GM19468 (cell line): Measurements from ENCODE around the gene TAF5.
"Not testable (repeated sequence)": the region's sequence is repeated elsewhere in the genome, so short reads cannot be mapped to it uniquely, and the experiment has no call there.

Experiments
- ATAC-seq: cut with Tn5 transposase; IDR thresholded peaks from one replicate; pipeline ENCODE4 v1.9.1; 2021; ENCODE audit warnings: mild to moderate bottlenecking, moderate library complexity, moderate number of reproducible peaks; ENCODE audit not compliant: unreplicated experiment; ENCODE audit errors: extremely low read depth

The TAF5 gene

DNA sequence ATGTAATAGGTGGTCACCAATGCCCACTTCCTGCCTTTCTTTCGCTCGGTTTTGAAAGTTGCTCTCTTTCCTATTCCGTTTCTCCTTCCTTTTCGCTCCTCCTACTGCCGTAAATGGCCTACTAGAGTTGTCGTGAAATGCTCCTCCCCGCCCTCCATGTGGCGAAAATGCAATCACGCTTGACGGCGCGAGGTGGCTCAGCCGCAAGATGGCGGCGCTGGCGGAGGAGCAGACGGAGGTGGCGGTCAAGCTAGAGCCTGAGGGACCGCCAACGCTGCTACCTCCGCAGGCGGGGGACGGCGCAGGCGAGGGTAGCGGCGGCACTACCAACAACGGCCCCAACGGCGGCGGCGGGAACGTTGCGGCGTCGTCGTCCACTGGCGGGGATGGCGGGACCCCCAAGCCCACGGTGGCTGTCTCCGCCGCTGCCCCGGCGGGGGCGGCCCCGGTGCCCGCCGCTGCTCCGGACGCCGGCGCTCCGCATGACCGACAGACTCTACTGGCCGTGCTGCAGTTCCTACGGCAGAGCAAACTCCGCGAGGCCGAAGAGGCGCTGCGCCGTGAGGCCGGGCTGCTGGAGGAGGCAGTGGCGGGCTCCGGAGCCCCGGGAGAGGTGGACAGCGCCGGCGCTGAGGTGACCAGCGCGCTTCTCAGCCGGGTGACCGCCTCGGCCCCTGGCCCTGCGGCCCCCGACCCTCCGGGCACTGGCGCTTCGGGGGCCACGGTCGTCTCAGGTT lies at the start of gene TAF5:
TAF5 (plus strand) TSS at position 195 of the 737 bp plus-strand sequence; CDS start at position 209, 14 bp downstream.
- ATAC-seq = peak; percentile 19

DNA sequence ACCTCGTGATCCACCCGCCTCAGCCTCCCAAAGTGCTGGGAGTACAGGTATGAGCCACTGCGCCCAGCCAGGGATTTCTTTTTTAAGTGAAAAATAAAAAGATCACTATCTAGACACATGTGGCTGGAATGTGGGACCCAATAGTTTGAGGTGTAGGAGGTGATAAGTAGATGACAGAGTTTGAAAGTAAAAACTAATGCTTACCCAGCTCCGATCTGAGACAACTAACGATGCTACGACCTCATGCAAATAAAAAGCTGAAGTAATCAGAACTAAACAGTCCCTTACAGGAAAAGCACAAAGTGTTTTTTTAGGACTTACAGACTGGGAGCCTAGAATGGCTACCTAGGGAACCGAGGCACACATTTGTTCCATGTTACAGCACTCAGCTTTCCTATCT lies 39.9 kb upstream of the TAF5 start:
- no peak for ATAC-seq

DNA sequence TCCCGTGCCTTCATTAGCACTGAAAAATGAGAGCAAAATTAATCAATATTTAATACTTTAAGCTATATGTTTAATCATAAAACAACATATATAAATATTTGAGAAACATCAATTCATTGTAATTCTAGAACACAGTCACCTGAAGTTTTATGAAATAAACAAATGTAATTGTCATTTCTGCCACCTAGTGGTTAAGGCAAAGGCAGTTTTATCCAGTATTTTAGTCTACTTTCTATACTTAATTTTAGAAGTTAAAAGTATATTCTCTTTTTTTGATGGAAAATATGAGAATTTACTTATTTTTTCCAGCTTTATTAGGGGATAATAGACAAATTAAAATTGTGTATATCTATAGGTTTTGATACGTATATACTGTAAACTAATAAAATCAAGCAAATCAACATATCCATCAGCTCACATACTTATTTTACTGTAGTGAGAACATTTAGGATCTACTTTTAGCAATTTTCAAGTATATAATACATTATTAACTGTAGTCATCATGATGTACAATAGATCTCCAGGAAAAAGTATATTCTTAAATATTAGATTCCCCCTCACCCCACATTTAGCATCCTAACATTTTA lies 33.7 kb upstream of the TAF5 start:
- ATAC-seq = no peak

DNA sequence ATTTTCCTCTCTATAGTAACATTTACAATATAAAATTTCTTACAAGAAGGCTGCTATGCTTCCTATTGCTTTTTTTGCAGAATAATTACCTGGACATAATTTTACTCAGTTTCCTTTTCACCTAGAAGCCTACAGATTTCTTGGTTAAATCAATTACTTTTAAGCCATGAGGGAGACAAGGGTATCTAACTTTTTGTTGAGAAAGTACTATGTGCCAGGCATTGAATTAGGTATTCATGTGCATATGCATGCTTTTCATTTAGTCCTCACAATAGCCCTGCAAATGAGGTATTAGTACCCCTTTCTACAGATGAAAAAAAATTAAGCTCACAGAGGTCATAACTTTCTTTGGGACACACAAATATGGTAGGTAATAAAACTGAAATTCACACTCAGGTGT lies 33.2 kb upstream of the TAF5 start:
- ATAC-seq = no peak

DNA sequence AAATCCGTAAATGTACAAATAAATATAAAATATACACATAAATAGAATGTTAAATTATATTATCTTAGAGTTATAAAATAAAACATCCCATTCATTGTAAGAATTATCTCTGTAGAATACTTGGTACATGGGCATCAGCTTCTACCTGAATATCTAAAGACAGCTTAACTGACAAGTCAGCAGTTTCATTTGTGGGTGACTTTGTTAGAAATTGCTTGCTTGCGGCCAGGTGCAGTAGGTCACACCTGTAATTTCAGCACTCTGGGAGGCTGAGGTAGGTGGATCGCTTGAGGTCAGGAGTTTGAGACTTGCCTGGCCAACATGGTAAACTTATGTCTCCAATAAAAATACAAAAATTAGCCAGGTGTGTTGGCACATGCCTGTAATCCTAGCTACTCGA lies 31.4 kb upstream of the TAF5 start:
- no peak for ATAC-seq

DNA sequence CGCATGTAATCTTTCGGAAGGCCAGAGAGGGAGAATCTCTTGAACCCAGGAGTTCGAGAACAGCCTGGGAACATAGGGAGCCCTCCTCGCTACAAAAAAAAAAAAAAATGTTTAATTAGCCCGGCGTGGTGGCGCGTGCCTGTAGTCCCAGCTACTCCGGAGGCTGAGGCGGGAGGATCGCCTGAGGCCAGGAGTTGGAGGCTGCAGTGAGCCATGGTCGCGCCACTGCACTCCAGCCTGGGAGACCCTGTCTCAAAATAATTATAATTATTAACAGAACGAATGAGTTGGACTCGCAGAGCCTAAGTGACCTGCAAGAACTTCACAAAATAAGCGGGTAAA lies 17.6 kb upstream of the TAF5 start:
- ATAC-seq = no peak

DNA sequence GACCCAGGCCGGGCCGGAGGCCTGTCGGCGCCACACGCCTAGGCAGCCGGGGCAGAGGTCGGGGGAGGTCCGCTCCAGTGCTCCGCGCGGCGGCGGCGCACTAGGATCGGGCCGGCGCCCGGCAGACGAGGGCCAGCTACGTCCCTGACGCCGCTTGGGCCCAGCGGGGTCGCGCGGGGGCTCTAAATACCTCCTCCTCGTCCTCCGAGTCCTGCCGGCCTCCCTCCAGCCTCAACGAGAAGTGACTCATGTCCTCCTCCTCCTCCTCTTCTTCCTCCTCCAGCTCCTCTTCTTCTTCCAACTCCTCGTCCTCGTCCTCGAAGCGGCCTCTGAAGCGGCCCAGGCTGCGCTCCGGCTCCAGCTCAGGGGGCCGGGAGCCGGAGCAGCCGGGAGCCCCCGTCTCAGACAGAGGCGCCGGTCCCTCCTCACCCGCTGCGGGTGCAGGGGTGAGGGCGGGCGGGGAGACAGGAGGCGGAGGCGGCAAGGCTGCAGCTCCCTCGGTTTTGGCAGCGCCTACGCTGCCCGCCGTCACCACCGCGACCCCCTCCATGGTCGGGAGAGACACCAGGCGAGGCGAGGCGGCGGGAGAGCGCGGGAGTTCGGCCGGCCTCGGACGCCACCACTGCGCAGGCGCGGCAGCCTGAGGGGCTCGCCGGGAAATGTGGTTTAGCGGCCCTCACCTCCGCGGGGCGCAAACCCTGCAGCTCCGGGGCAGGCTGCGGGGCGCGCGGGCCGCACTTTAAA lies 17.1 kb upstream of the TAF5 start, which contains the start of gene PCGF6:
PCGF6 (minus strand) TSS at position 624 of the 744 bp plus-strand sequence; CDS start at position 550, 74 bp downstream.
- ATAC-seq = peak; percentile 29

DNA sequence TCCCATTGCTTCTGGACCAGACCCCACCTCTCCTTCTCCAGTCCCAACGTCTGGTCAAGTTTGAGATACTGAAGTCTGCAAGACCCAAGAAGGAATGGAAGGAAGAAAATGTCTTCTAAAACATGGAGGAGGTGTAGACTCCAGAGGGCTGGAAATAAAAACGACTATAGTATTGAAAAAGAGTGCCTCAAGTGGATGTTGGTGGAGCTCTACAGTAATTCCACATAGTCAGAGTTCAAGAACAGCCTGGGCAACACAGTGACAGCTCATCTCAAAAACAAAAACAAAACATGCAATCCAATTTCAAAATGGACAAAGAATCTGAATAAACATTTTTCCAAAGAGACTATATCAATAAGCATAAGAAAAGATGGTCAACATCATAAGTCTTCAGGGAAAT lies 14.5 kb upstream of the TAF5 start:
- no peak for ATAC-seq

DNA sequence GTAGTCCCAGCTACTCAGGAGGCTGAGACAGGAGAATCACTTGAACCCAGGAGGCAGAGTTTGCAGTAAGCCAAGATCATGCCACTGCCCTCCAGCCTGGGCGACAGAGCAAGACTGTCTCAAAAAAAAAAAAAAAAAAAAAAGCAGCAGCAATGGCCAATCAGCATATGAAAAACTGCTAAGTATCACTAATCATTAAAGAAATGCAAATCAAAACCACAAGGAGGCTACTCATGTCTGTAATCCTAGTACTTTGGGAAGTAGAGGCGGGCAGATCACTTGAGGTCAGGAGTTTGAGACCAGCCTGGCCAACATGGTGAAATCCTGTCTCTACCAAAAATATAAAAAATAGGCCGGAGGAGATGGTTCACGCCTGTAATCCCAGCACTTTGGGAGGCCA lies 13.2 kb upstream of the TAF5 start:
- not testable (repeated sequence) for ATAC-seq

DNA sequence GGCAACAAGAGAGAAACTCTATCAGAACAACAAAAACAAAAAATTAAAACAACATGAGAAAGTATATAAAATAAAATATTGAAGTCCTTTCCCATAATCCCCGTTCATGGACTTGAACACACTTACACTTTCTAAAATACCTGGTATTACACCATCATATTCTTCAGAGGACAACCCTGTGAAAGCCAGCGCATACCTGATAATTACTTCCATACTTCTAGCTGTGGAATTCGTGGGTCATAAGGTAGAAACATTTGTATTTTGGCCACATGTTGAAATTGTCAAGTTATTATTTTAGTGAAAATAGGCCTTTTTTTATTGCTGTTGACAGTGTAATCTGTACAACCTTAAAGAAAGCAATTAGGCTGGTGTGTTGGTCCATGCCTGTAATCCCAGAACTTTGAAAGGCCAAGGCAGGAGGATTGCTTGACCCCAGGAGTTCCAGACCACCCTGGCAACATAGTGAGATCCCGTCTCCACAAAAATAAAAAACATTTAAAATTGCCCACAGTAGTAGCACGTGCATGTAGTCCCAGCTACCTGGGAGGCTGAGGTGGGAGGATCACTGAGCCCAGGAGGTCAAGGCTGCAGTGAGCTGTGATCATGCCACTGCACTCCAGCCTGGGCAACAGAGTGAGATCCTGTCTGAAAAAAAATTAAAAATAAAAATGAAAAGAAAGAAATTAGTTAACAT lies 11.7 kb upstream of the TAF5 start:
- no peak for ATAC-seq

DNA sequence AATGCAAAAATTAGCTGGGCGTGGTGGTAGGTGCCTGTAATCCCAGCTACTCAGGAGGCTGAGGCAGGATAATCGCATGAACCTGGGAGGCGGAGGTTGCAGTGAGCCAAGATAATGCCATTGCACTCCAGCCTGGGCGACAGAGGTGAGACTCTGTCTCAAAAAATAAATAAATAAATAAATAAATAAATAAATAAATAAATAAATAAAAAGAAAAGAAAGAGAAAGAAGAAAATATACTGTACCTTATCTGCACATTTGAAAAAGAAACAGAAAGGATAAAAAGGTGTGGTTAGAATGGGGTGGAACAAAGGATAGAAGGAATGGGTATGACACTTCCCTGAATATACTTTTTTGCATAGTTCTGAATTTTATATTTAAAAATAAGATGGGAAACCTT lies 8.3 kb upstream of the TAF5 start:
- not testable (repeated sequence) for ATAC-seq

DNA sequence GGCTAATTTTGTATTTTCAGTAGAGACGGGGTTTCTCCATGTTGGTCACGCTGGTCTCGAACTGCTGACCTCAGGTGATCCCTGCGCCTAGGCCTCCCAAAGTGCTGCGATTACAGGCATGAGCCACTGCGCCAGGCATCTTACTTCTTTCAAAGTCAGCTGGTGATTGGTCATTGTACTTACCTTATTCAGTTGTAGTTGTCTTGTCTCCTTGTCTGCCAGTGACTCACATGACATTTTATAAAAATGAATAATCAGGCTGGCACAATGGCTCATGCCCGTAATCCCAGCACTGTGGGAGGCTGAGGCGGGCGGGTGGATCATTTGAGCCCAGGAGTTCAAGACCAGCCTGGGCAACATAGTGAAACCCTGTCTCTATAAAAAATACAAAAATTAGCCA lies 7.0 kb upstream of the TAF5 start:
- ATAC-seq = not testable (repeated sequence)

DNA sequence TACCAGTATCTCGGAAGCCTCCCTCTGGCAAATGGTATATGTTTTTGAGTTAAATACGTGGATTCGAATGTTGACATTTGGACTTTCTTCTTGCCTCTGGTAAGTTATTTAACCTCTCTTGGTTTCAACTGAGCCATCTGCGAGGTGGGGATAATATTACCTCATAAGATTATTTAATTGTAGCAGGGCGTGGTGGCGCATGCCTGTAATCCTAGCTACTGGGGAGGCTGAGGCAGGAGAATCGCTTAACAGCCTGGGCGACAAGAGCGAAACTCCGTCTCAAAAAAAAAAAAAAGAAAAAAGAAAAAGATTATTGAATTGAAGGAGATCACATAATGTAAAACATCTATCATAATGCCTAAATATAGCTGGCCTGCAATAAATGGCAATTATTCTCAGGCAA lies 396 bp upstream of the TAF5 start:
- ATAC-seq = no peak

DNA sequence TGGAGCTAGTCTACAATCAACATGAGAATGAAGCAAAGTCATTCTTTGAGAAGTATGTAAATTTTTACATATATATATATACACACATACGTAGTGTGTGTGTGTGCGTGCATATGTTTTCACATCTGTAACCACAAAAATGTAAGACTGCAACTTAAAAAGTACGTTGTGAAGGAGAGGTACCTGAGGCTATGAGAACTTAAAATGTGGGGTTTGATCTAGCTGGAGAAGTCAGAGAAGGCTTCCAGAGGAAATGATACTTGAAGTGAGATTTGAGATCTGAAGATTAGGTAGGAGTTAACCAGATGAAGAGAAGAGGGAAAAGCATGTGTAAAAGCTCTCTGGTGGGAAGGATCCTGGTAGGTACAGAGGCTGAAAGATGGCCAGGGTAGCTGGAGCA lies 5.8 kb downstream of the TAF5 start:
- no peak for ATAC-seq

DNA sequence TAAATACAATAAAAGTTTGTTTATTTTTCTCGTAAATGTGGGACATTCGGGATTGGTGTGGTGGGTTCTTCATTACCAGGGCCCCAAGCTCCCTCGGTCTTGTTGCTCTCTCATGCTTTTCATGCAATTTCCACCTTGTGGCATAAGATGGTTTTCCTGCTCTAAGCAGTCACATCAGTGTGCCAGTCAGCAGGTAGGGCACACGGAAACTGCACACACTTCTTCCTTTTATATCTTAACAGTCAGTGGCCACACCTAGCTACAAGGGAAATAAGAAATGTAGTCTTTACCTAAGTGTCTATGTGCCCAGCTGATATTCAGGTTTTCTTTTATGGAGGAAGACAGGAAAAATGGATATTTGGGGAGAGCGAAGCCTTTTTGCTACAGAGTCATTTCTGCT lies 6.5 kb downstream of the TAF5 start:
- no peak for ATAC-seq

DNA sequence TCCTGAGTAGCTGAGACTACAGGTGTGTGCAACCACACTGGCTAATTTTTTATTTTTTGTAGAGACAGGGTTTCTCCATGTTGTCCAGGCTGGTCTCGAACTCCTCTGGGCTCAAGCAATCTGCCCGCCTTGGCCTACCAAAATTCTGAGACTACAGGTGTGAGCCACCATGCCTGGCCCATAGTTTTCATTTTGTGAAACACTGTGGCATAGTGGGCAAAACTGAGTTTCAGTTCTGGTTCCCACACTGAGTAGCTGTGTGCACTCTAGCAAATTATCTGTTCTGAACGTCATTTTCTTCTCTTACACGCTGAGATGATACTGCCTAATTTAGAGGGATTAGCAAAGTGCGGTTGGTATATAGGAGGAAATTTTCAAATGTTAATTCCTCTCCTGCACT lies 15.0 kb downstream of the TAF5 start:
- peak; percentile 77 for ATAC-seq

DNA sequence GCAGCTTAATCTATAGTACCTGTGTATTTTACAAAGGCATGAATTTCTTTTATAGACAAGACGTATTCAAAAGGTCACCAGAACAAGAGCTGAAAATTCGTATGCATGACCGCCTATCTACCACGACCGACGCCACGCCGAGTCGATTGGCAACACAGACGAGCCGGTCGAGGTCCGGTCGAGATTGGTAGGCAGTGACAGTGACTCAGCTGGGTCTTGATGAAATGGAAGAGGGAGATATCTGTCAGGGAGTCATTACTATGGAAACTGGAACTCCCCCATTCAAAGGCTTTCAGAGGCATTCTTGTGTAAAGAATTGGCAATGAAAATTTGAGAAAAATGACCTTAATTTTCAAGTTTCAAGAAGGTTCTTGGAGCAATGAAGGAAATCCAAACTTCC lies 26.4 kb downstream of the TAF5 start:
- ATAC-seq = no peak

DNA sequence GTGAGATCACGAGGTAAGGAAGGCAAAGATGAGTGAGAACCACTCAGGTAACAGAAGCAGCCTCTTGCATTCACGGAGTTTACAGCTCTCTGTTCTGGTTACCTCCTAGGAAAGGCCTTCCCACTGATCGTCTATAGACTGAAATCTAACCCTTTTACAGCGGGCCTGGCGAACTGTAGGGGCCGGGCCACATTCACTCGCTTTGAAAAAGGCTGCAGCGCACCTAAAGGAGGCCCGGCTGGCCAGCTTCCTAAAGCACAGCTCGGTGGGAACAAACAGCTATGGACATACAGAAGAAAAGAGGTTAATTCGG lies 27.9 kb downstream of the TAF5 start:
- ATAC-seq = no peak

DNA sequence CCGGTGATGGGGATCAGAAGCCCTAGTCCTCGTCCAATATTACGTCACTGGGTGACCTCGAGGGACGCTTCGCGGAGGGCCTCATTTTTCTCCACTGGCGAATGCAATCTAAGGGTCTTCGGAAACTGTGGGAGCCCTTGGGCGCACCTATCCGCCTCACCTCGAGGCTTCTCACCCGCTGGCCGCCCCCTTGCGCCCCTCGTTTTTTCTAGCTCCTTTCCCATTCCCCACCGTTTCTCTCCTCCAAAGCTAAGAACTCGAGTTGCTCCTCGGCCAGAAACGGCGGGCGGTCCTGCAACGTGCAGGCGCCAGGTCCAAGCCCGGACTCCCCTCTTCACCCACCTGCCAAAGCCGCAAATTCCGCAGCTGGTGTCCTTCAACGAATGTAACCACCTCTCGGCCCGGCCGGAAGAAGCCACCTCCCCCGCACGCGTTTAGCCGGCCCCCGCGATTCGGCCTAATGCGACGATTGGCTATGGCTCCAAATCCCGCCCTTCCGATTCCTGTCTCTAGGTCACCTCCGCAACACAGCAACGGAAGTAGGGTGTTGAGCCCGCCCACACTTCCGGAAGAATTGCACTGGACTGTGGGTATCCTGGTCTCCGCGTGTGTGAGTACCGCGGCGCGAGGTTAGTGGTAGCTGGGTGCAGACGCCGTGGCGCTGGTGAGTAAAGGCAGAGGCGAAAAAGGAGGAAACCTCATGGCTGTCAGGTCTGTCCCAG lies 28.5 kb downstream of the TAF5 start, which contains the start of the genes ATP5MK and PDCD11:
ATP5MK (minus strand) TSS at position 409 of the 722 bp plus-strand sequence. CDS start 4,018 bp downstream, outside the sequence.
PDCD11 (plus strand) TSS at position 560 of the 722 bp plus-strand sequence. CDS start 1,801 bp downstream, outside the sequence.
- ATAC-seq = peak; percentile 89

DNA sequence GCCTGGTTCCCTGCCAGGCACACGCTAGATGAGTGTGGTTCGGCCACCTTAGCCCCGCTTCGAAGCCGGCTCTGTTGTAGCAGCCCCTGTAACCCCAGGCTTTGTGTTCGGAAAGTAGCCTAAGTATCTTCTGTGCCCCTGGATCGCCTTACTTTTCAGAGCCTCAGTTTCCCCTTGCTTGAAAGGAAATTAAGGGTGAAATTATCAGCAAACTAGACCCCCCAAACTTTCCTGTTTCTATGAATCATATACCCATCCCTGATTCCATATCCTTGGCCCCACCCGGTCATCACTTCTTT lies 29.0 kb downstream of the TAF5 start:
- no peak for ATAC-seq
